GM19324 (cell line): ENCODE data around the gene ENO3.

Experiments used
- ATAC-seq: cut with Tn5 transposase; IDR thresholded peaks from one replicate; pipeline ENCODE4 v1.9.1; 2021; ENCODE audit warnings: mild to moderate bottlenecking, moderate library complexity; ENCODE audit not compliant: unreplicated experiment, low FRiP score

Gene ENO3

GRCh38 chr17:4948166-4948930 is 2.6 kb upstream of the ENO3 start, which contains the start of gene PFN1:
Gene PFN1, minus strand, starts transcription at chr17:4948530. Its CDS starts 136 bp downstream, at chr17:4948394.
- ATAC-seq = peak; percentile 18

- ATAC-seq = peak; percentile 50
Measured at GRCh38 chr17:4948931-4949320, 2.0 kb upstream of the ENO3 start.

GRCh38 chr17:4949321-4950074 is 1.4 kb upstream of the ENO3 start:
- peak; percentile 27 for ATAC-seq

GRCh38 chr17:4950075-4950745 is 709 bp upstream of the ENO3 start:
- peak; percentile 1 for ATAC-seq

- no peak for ATAC-seq
Measured at GRCh38 chr17:4951486-4951885, 567 bp downstream of the ENO3 start.

- no peak for ATAC-seq
Measured at GRCh38 chr17:4953451-4953961, 2.6 kb downstream of the ENO3 start.

- no peak for ATAC-seq
Measured at GRCh38 chr17:4955091-4955490, 4.2 kb downstream of the ENO3 start.

GRCh38 chr17:4956493-4957061 is 5.7 kb downstream of the ENO3 start:
- no peak for ATAC-seq

- no peak for ATAC-seq
Measured at GRCh38 chr17:4958102-4958501, 7.2 kb downstream of the ENO3 start.

GRCh38 chr17:4959261-4959965 is 8.5 kb downstream of the ENO3 start:
- no peak for ATAC-seq

- no peak for ATAC-seq
Measured at GRCh38 chr17:4960279-4960922, 9.5 kb downstream of the ENO3 start.

GRCh38 chr17:4965311-4965986 is 14.5 kb downstream of the ENO3 start:
- ATAC-seq = no peak

GRCh38 chr17:4966844-4967538 is 16.1 kb downstream of the ENO3 start:
- ATAC-seq = peak; percentile 88

- ATAC-seq = peak; percentile 70
Measured at GRCh38 chr17:4967539-4968485, 16.9 kb downstream of the ENO3 start, which contains the start of gene SPAG7. Gene SPAG7, minus strand, starts transcription at chr17:4967817. Its CDS starts 13 bp downstream, at chr17:4967804.

- ATAC-seq = no peak
Measured at GRCh38 chr17:4968486-4969046, 17.6 kb downstream of the ENO3 start.

- no peak for ATAC-seq
Measured at GRCh38 chr17:4969047-4969550, 18.2 kb downstream of the ENO3 start.
